Spleen (tissue), 7 donors: ENCODE measurements around the gene MUC5B.

Source experiments
- CTCF ChIP-seq, 11 experiments: fragments of 200-600 bp in 7 of 11; fragments of 450-650 bp in 4 of 11; sonication (generic) in 4 of 11; IDR thresholded peaks in 8 of 11; conservative IDR thresholded peaks in 3 of 11; 1 replicate in 7 of 11; 2 replicates in 4 of 11; pipeline versions ENCODE4 v1.4.0 to v1.8.0; 2016 to 2021; ENCODE audit warnings: antibody characterized with exemption in 11 of 11, inconsistent platforms in 4 of 11, mild to moderate bottlenecking in 1 of 11
- POLR2AphosphoS5 ChIP-seq, 3 donors: sonication (generic); formaldehyde crosslinking; IDR thresholded peaks; one replicate each; pipeline ENCODE4 v1.5.1; 2017; ENCODE audit warnings: antibody characterized with exemption in 3 of 3
- donor health status: DM: no; HTN: no; CAD: no; lungs with moderate emphysema.
- donor health status: DM: no; HTN: no; CAD: no.
- donor health status: DM: no; HTN: no; CAD: no.

DNA sequence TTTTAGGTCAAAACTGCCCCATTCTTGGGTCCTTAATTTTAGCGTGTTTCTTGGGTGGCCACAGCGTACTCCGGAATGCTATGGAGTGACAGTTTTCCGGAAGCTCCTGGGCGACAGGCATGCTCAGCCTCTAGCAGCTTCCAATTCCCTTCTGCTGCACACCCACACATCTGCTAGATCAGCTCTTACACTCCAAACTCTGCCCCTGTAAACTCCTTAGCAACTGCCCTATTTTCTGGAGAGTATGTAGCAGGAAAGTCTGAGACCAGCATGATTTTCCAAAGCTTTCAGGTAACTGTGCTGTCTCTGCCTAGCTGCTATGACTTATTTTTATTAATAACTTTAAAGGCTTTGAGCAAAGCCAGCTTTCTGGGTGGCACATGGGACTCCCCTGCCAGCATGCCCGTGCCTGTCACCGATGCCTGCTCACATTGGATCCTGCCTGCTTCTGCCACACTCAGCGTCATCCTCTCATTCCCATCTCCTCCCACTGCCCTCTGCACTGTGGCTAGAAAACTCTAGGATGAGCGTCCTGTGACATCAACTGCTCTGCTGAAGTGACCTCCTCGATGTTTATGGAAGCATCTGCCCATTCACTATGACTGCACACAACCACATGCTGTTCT is 69.3 kb downstream of the MUC5B start:
- TF ChIP-seq CTCF (IDR thresholded peaks at IDR 0.05 in 8 of 11, conservative IDR thresholded peaks at IDR 0.05 in 3 of 11) (no peak), POLR2AphosphoS5 (IDR thresholded peaks at IDR 0.05) (no peak)
